Measurements from ENCODE around the gene DOK5.

DOK5 gene

GRCh38 chr20:54619682-54620081 is 144.3 kb downstream of the DOK5 start:
- Histone ChIP-seq H3K4me3 (no peak overlapping the region), H3K27ac (no peak overlapping the region)
- no peak for DNase-seq (ENCODE audit: low spot score)
- no peak for TF ChIP-seq CTCF (IDR thresholded peaks at IDR 0.05)

GRCh38 chr20:54620611-54621010 is 145.2 kb downstream of the DOK5 start:
- no peak for DNase-seq (ENCODE audit: low spot score)
- no peak overlapping the region for H3K27ac ChIP-seq
- H3K4me3 ChIP-seq: no peak overlapping the region
- no peak for TF ChIP-seq CTCF (IDR thresholded peaks at IDR 0.05)

- DNase-seq (ENCODE audit: low spot score): no peak
- no peak overlapping the region for H3K4me3 ChIP-seq
- no peak for TF ChIP-seq CTCF (IDR thresholded peaks at IDR 0.05)
- no peak overlapping the region for H3K27ac ChIP-seq
Observed at GRCh38 chr20:54622333-54623295, 147.2 kb downstream of the DOK5 start.

- H3K27ac ChIP-seq: no peak overlapping the region
- no peak for DNase-seq (ENCODE audit: low spot score)
- no peak overlapping the region for H3K4me3 ChIP-seq
- no peak for TF ChIP-seq CTCF (IDR thresholded peaks at IDR 0.05)
Observed at GRCh38 chr20:54623991-54624569, 148.7 kb downstream of the DOK5 start.

- Histone ChIP-seq H3K4me3 (no peak overlapping the region), H3K27ac (no peak overlapping the region)
- TF ChIP-seq CTCF (IDR thresholded peaks at IDR 0.05): no peak
- no peak for DNase-seq (ENCODE audit: low spot score)
Observed at GRCh38 chr20:54624706-54625390, 149.5 kb downstream of the DOK5 start.

- H3K4me3 ChIP-seq: no peak overlapping the region
- no peak overlapping the region for H3K27ac ChIP-seq
- no peak for DNase-seq (ENCODE audit: low spot score)
- no peak for TF ChIP-seq CTCF (IDR thresholded peaks at IDR 0.05)
Observed at GRCh38 chr20:54625497-54625896, 150.1 kb downstream of the DOK5 start.

All from coronary artery (tissue), 2 donors.